HG03060 (cell line): ENCODE measurements around the gene HSPA6.
"Not testable (repeated sequence)": the region's sequence is repeated elsewhere in the genome, so short reads cannot be mapped to it uniquely, and the experiment has no call there.

Experiments
- ATAC-seq: cut with Tn5 transposase; IDR thresholded peaks from one replicate; pipeline ENCODE4 v1.9.1; 2021; ENCODE audit warnings: low read depth, moderate number of reproducible peaks; ENCODE audit not compliant: unreplicated experiment

HSPA6 gene

DNA sequence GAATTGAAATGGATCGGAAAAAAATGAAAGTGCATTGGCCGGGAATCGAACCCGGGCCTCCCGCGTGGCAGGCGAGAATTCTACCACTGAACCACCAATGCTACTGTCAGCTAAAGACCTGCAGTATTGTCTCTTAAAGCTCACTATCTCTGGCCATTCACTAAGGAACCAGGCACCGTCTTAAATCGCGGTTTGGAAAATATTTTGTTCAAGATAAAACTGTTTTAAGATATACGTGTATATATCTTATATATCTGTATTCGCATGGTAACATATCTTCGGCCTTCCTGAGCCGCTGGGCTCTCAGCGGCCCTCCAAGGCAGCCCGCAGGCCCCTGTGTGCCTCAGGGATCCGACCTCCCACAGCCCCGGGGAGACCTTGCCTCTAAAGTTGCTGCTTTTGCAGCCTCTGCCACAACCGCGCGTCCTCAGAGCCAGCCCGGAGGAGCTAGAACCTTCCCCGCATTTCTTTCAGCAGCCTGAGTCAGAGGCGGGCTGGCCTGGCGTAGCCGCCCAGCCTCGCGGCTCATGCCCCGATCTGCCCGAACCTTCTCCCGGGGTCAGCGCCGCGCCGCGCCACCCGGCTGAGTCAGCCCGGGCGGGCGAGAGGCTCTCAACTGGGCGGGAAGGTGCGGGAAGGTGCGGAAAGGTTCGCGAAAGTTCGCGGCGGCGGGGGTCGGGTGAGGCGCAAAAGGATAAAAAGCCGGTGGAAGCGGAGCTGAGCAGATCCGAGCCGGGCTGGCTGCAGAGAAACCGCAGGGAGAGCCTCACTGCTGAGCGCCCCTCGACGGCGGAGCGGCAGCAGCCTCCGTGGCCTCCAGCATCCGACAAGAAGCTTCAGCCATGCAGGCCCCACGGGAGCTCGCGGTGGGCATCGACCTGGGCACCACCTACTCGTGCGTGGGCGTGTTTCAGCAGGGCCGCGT, at the start of gene HSPA6:
Gene HSPA6 (plus strand): TSS at position 724 of the 925 bp plus-strand sequence. CDS start 119 bp downstream, at position 843.
- not testable (repeated sequence) for ATAC-seq

DNA sequence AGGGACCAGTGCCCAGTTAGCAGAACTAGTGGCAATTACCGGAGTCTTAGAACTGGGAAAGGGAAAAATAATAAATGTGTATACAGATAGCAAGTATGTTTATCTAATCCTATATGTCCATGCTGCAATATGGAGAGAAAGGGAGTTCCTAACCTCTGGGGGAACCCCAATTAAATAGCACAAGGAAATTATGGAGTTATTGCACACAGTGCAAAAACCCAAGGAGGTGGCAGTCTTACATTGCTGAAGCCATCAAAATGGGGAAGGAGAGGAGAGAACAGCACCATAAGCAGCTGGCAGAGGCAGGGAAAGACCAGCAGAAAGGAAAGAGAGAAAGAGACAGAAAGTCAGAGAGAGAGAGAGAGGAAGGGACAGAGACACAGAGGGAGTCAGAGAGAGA, 46.6 kb upstream of the HSPA6 start:
- not testable (repeated sequence) for ATAC-seq

DNA sequence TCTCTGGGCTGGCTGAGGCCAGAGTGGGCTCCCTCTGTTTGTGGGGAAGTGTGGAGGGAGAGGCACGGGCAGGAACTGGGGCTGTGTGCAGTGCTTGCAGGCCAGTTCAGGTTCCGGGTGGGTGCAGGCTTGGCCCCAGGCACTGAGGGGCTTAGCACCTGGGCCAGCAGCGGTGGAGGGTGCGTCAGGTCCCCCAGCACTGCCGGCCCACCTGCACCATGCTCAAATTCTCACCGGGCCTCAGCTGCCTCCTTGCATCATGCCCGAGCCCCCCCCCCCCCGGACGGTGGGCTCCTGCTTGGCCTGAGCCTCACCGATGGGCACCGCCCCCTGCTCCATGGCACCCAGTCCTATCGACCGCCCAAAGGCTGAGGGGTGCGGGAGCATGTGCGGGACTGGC, 45.4 kb upstream of the HSPA6 start:
- no peak for ATAC-seq

DNA sequence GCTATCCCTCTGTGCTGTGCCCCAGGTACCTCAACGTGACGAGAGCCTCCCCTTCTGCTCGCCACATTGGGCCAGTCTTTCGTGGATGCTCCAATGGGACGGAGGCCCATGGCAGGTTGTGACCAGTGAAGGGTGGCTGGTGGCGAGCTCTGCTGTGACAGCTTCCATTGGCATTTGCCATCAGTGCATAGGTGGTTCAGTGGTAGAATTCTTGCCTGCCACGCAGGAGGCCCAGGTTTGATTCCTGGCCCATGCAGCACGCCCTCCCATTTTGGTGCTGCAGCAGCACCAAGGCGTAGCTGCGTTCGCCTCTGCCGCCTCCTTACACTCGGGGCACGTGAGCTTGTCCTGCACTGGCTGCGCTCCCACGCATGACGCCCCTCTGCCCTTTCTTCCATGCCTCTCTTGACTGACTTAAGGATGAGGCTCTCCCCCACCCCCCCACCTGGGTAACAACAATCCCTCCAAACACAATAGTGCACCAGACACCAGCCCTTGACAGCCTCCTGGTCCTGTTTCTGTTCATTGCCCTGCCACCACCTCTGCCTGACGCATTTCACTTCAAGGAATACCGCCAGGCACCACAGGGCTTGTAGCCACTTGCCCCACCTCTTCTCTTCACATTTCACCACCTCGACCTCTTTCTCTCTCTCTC, 43.8 kb upstream of the HSPA6 start:
- ATAC-seq = no peak

DNA sequence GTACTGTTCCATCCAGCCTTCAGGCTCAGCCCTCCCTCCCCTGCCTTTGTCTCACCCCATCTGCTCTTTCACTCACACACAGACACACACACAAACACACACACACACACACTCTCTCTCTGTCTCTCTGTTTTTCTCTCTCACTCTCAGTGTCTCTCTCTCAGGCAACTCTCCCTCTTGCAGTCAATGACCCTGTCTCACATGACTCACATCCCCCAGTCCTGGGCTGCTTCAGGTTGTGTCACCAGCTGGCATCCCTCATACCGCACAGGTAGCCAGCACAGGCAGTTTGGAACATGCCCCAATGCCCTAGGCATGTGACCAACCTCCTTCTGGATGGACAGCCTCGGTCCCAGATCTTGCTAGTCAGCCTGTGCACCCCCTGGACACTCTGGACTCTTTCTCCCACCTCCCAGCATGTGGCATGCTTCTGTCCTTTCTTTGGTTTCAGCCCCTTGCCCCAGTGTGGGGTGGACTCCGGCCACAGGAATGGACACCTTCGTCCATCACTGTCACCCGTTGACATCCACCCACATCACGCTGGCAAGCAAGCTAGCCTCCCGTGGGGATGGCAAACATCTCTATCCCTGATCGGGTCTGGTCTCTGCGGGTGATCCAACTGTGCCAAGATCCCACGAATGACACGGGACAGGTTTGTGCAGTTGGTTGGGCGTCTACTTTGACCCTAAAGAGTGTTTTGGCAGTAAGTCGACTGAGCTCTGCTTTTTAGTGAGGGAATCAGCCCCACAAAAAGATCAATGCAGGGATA, 42.5 kb upstream of the HSPA6 start:
- no peak for ATAC-seq

DNA sequence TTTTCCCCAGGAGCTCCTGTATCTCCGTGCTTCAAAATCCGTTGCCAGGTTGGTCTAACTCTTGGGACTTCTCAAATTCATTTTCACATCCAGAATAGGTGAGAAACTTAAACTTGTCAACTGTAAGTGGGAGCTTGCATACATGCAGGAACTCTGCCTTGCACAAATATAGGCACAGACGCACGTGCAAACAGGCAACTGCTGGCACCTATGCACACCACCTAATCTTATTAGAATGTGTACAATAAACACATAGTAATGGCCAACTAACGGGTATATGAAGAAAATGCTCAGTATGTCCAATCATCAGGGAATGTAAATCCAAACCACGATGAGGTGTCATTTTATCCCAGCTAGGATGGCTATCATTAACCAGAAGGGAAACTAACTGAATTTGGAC, 41.7 kb upstream of the HSPA6 start:
- ATAC-seq = no peak

DNA sequence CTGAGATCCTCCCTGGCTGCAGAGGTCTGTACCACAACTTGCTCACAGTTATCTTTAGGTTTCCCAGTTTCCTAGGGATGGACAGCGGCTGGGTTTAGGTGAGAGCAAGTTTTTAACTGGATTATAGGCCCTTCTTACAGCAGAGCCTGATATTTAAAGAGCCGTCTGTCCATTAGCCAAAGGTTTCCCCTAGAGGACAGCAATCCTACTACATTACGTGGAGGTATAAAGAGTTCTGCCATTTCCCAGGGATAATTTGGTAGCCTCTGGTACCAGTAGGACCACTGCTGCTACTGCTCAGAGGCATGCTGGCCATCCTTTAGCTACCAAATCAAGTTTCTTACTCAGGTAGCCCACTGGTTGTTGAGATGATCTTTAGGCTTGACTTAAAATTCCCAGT, 41.0 kb upstream of the HSPA6 start:
- ATAC-seq = no peak

DNA sequence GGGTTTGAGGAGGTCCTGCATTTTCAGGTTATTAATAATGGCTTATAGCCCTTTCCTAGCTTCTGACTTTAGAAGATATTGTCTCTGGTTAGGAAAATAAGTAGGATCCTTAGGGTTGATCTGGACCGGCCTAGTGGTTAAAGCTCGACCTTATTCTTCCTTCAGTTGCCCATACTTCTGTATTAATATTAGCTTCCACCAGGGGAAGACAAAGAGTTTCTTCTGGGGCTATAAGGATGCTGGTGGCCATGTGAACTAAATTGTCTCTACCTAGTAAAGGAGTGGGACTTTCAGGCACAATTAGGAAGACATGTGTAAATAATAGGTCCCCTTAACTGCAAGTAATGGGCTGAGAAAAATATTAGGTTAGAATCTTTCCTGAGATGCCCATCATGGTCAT, 39.7 kb upstream of the HSPA6 start:
- ATAC-seq = no peak

DNA sequence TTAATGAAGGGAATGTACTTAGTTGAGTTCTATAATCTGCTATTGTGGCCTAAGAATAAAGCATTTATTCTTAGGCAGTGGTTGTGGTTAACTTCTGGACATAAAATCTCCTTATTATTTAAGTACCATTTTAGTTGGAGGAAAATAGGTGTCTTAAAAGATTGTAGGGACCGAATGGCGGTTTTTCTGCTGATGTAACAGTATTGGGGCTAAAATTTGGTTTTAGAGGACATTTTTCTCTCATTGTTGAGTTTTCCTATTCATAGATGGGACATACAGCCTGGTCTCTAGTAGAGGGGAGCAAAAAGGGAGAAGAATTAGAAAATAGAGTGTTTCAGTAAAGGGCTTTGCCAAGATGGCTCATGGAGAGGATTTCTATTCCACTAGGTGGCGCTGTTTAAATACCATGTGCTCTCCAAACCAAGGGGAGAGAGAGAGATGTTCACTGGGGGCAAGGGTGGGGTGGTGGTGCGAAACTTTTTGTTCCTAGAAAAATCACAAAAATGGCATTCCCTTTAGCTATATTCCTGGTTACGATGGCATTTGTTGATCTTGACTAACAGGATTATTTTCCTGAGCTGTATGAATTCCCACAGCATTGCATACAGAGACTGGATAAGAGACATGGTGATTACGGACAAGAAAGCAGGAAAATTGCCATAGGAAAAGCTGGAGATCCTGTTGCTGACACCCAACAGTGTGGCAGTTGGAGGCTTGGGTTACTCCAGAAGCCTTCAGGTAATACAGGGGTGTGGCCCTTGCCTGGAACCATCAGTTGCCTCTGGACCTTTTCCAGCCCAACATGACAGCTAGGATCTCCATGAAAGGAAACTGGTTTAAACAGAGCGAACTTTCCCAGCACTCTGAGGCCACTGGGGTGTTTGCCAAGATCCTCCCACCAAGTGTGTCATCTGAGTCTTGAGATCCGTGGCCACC, 37.3 kb upstream of the HSPA6 start:
- ATAC-seq = no peak

DNA sequence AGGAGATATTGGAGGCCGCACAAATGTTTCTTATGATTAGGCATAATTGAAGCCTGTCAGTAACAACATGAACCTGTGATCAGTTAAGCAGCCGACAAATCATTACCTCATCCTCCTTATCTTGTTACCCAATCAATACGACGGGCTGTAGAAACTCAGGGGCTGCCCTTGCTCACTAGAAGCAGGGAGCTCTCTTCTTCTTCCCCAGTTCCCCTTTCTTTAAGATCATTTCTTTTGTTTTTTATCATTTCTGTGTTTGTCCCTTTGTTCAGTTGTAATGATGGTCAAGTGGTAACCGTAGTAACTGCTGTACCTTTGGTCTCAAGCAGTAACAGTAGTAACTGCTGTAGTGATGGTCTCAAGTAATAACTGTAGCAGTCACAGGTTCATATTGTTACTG, 32.9 kb upstream of the HSPA6 start:
- no peak for ATAC-seq

DNA sequence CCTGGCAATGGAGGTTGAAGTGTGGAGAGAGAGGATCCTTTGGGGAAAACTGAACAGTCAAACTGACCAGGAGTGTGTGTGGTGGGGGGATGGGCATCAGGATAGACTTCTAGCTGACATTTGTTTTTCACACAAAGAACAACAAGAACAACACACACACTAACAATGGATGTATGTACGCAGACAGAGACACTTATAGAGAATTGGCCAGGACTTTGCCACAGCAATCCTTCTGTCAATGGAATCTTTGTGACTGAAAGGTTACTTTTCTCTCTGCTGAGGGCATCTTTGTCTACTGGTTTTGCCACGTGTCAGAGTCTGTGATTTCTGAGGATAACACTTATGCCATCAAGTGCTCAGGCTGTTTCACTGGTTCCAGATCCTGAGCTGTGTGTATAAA, 31.5 kb upstream of the HSPA6 start:
- no peak for ATAC-seq

DNA sequence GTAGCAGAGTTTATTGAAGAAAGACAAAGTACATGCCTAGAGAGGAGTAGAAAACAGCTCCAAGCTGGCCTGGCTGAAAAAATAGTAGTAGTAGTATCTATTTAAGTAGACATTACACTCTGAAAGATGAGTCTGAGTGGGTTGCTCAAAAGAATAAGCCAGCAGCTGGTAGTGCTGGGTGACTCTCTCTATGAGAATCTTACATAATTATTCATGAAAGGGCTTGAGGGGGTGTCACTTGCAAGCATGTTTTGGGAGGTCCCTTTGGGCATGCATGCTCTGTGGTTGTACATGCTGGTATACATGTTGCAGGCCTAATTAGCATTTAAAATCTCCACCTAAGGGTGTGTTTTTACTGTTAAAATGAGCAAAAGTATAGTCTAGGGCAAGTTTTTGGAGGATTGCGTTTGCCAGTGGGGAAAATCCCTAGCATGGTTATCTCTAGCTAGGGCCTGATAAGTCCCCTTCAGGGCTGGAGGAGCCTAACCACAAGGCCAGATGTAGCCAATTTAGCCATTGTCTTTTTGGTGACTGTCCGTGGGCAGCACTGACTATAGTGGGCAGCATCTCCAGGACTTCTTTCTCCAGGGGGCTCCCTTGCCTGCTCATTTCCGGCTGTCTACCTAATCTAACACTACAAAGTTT, 30.1 kb upstream of the HSPA6 start:
- no peak for ATAC-seq

DNA sequence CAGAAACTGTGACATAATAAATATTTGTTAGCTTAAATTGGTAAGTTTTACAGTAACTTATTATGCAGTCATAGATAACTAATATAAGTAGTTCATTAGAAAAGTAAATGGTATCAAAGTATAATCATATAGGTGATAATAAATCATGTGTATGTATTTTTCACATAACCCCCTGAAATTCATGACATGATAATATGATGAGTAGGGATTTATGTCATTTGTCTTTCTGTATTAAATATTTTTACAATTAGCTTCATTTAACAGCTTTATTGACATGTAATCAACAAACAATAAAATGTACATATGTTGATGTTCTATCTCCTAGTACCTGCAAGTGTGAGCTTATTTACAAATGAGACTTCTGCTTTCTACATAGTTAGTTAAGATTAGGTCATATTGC, 28.9 kb upstream of the HSPA6 start:
- ATAC-seq = no peak

DNA sequence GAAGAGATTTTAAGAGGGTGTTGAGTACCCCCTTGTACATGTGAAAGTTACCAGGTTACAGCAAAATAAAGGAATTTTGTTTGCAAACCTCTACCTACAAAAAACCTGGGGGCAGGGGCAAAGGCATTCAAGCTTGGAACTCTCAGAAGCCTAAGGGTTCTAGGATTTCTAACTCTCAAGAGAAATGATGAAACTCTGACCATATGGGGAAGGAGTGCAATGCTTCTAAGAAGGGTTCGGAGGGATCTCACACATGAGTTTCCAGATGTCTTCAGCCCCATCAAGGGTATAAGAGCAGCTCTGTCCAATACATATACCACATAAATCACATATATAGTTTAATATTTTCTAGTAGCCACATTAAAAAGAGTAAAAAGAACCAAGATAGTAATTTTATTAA, 26.4 kb upstream of the HSPA6 start:
- ATAC-seq = no peak

DNA sequence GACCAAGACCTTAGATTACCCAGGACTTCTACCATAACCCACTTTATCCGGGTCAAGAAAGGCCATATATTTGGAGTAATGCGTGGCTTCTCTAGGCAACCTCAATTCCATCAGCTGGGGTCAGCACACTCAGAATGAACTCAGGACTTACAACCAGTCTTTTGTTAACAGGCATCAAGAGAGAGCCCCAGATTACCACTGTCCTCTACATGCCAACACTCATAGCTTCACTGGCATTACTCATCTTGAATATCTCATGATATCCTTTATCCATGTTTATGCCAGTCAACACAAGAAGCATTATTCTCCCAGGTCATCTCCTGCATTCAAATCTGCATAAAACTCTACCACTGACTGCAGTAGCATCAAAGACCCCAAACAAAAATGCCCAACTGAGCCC, 25.7 kb upstream of the HSPA6 start:
- ATAC-seq = no peak

DNA sequence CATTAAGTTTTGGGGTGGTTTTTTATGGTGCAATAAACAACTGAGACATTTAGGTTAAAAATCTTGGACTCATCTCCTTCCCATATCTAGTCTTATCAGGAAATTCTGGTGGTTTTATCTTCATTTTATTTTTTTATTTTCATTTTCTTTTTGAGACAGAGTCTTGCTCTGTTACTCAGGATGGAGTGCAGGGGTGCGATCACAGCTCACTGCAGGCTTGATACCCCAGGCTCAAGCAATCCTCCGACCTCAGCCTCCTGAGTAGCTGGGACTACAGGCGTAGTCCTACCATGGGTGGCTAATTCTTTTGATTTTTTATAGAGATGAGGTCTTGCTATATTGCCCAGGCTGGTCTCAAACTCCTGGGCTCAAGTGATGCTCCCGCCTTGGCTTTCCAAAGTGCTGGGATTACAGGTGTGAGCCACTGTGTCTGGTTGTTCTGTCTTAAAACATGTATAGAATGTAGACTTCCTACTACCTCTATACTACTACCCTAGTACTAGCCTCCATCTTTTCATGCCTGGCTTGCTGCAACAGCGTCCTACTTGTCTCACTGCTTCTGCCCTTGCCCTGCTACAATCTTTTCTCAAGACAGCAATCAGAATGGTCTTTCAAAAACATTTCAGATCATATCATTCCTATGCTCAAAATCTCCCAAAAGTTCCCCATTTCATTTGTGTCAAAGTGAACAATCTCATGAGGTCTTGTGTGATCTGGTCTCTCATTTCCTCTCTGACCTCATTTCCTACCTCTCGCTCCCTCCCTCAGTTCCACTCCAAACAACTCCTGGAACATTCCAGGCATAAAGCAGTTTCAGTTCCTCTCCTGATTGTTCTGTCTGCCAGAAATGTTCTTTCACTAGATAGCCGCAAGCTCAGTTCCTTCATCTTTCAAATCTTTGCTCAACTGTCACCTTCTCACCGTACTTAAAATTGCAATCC, 25.0 kb upstream of the HSPA6 start:
- no peak for ATAC-seq

DNA sequence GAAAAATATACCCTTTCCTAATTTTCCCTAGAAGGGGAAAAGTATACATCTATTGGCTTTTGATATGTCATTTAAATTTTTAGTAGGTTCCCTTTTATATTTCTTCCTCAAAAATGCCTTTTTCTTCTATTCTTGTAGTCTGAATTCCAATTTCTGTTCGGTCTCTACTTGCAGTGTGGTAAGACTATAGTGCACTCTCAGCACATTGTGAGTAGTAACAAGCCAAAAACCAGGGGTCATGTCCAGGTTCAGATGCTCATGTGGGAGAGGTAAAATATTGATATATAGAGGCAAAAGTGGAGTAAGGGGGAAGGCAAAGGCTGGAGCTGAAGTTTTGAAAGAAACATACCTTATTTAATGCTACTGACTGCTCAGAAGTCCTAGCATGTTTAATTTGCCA, 23.1 kb upstream of the HSPA6 start:
- ATAC-seq = no peak

DNA sequence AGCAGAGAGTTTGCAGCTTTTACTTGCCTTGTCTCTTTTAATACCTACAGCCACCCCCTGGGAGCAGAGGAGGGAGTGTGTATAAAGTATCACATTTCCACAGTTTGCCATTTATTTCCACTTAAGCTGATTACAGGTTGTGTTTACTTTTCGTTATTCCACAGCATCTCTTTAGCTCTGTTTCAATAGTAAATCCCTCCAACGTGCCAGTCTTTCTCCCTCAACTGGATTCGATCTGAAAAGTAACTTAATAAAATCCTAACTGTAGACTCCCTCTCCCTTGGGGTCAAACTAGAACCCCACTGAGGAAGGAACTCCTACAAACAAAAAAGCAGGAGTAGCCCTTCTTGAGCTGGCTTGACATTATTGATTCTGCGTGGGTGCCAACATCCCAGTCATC, 22.2 kb upstream of the HSPA6 start:
- no peak for ATAC-seq
